GM13976 (cell line): ENCODE measurements around the gene ETS2.

Source experiments
- DNase-seq: peaks from one replicate; pipeline ENCODE4 v3.0.0; 2012; ENCODE audit warnings: low spot score
- CTCF ChIP-seq: IDR thresholded peaks from 2 replicates; pipeline ENCODE4 v1.5.1; 2012; ENCODE audit warnings: borderline replicate concordance, mild to moderate bottlenecking; ENCODE audit not compliant: insufficient read depth; ENCODE audit errors: extremely low read depth, missing control alignments, control extremely low read depth
- in situ Hi-C: fragments of 300-500 bp; cut with MboI; formaldehyde crosslinking; loops from one replicate; pipeline ENCODE4 v1.12.0; 2022; ENCODE audit warnings: low sequenced_read_pairs, mixed read lengths, inconsistent platforms; ENCODE audit not compliant: unreplicated experiment

ETS2 gene

GRCh38 chr21:38848187-38848609 is 42.5 kb downstream of the ETS2 start:
- DNase-seq = no peak
- no peak for TF ChIP-seq CTCF
- in situ Hi-C loops = no loop called here

- in situ Hi-C loops = no loop called here
- TF ChIP-seq CTCF = no peak
- DNase-seq = no peak
Measured at GRCh38 chr21:38849776-38850175, 44.0 kb downstream of the ETS2 start.

- no peak for TF ChIP-seq CTCF
- no peak for DNase-seq
- in situ Hi-C loops = no loop called here
Measured at GRCh38 chr21:38850277-38850951, 44.7 kb downstream of the ETS2 start.

- no peak for DNase-seq
- no peak for TF ChIP-seq CTCF
- in situ Hi-C loops = no loop called here
Measured at GRCh38 chr21:38851101-38851500, 45.4 kb downstream of the ETS2 start.

GRCh38 chr21:38852278-38852677 is 46.5 kb downstream of the ETS2 start:
- in situ Hi-C loops = no loop called here
- no peak for TF ChIP-seq CTCF
- no peak for DNase-seq

- in situ Hi-C loops = no loop called here
- no peak for DNase-seq
- no peak for TF ChIP-seq CTCF
Measured at GRCh38 chr21:38852708-38853107, 47.0 kb downstream of the ETS2 start.
